Measurements from ENCODE around the gene CFDP1.

DNA sequence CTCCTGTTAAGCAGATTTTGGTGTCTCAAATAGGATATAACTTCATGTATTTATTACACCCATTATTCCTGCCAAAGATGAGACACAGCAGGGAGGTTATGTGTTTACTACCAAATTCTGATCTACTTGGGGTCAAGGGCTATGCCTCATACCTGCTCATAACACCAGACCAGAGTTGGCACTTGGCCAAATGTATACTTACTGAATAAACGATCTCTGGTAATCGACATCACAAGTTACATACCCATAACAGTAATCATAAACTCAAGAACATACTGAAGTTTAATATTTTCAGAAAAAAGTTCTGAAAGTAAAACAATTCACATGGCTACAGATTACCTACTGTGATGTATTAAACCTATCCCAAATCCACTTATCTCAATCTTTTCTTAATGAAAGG is 28.3 kb upstream of the CFDP1 start:
- no peak for TF ChIP-seq EZH2 (IDR thresholded peaks at IDR 0.05; ENCODE audit: borderline replicate concordance, low read length)
- TF ChIP-seq, protein P1, sequence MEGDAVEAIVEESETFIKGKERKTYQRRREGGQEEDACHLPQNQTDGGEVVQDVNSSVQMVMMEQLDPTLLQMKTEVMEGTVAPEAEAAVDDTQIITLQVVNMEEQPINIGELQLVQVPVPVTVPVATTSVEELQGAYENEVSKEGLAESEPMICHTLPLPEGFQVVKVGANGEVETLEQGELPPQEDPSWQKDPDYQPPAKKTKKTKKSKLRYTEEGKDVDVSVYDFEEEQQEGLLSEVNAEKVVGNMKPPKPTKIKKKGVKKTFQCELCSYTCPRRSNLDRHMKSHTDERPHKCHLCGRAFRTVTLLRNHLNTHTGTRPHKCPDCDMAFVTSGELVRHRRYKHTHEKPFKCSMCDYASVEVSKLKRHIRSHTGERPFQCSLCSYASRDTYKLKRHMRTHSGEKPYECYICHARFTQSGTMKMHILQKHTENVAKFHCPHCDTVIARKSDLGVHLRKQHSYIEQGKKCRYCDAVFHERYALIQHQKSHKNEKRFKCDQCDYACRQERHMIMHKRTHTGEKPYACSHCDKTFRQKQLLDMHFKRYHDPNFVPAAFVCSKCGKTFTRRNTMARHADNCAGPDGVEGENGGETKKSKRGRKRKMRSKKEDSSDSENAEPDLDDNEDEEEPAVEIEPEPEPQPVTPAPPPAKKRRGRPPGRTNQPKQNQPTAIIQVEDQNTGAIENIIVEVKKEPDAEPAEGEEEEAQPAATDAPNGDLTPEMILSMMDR (IDR thresholded peaks at IDR 0.05; ENCODE audit: low read length) = no peak

Measured in OCI-LY1 (cell line).